Small intestine (tissue), 7 donors: ENCODE measurements around the gene CPED1. TPM values are rescaled to one million over a fixed set of nuclear protein-coding genes. Genes with fewer than 3 reads are reported as not detected.
"Not testable (repeated sequence)": the region's sequence is repeated elsewhere in the genome, so short reads cannot be mapped to it uniquely, and the experiment has no call there.

Experiments
- DNase-seq, 2 donors: peaks; one replicate each; pipeline versions ENCODE4 v3.0.0 to v3.0.0-alpha.2; 2013
- FAIRE-seq: peaks from 2 replicates; lab custom pipeline; 2012; peaks lifted over from hg19 to GRCh38; lab: Jason Lieb, UNC
- H3K27ac ChIP-seq, 3 donors: one replicate each; pipeline ENCODE4 v1.5.1; 2013; ENCODE audit warnings: low read length in 2 of 3, mild to moderate bottlenecking in 2 of 3, control low read depth in 1 of 3, inconsistent platforms in 1 of 3, low read depth in 1 of 3, moderate library complexity in 1 of 3
- H3K27me3 ChIP-seq, 3 donors: one replicate each; pipeline ENCODE4 v1.6.1; 2013; ENCODE audit warnings: low read length in 3 of 3, inconsistent platforms in 1 of 3; ENCODE audit not compliant: control insufficient read depth in 3 of 3, insufficient read depth in 3 of 3
- H3K36me3 ChIP-seq, 3 donors: one replicate each; pipeline ENCODE4 v1.6.1; 2013; ENCODE audit warnings: low read length in 3 of 3, inconsistent platforms in 1 of 3, low read depth in 1 of 3, mild to moderate bottlenecking in 1 of 3, moderate library complexity in 1 of 3; ENCODE audit not compliant: control insufficient read depth in 3 of 3, insufficient read depth in 2 of 3
- H3K4me1 ChIP-seq, 3 donors: one replicate each; pipeline ENCODE4 v1.6.1; 2013; ENCODE audit warnings: low read length in 2 of 3, inconsistent platforms in 1 of 3, low read depth in 1 of 3, mild to moderate bottlenecking in 1 of 3, moderate library complexity in 1 of 3; ENCODE audit not compliant: control insufficient read depth in 3 of 3, insufficient read depth in 2 of 3
- H3K4me3 ChIP-seq, 3 donors: one replicate each; pipeline ENCODE4 v1.5.1; 2013; ENCODE audit warnings: low read length in 3 of 3, control low read depth in 1 of 3, inconsistent platforms in 1 of 3, low read depth in 1 of 3, mild to moderate bottlenecking in 1 of 3, moderate library complexity in 1 of 3
- H3K9me3 ChIP-seq, 2 donors: one replicate each; pipeline ENCODE4 v1.6.1; 2013; ENCODE audit warnings: low read depth in 1 of 2, low read length in 1 of 2; ENCODE audit not compliant: control insufficient read depth in 2 of 2, insufficient read depth in 1 of 2
- WGBS, 3 donors: extraction: QIAGEN DNeasy Blood & Tissue Kit; methylation state at CpG; one replicate each; pipeline ENCODE4 v1.1.7; 2013; 5-methylcytosine and 5-hydroxymethylcytosine counted together
- polyA plus RNA-seq, 4 donors: library from polyadenylated mRNA; stranded (reverse) in 3 of 4; unstranded in 1 of 4; fragments of 200-250 nt in 3 of 4; fragments of 120-200 nt in 1 of 4; gene quantifications; one replicate each; pipeline versions ENCODE4 v1.2.1 to v1.2.3, GENCODE V29; 2013
- donor health status: healthy with polysubstance abuse.
- donor health status: control.
- donor health status: control.
- donor health status: Bipolar disorder and iron deficiency.
- donor health status: healthy.

CPED1 gene
- polyA plus RNA-seq, 4 donors, result 0.22 to 8.7 (median 1.9) TPM

DNA sequence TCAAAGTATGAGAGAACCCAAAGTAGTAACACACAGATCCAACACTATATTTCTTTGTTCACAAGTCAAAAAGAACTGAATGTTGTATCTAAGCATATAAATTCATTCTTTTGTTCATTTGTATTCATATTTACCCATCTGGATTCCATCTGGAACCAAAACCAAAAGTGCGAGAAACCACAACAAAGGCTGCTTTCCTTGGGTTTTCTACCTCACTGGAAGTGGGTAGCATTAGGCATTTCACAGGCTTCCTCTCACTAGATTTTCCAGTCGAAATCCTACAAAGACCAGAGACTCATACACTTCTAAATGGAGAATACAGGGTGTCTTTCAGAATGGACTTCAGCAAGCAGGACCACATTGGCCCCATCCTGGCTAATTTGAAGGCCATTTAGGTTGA, 230.5 kb downstream of the CPED1 start:
- no peak for FAIRE-seq
- Histone ChIP-seq H3K27me3 (no peaks in the 10 kb centered on the region), H3K4me1 (no peaks in the 10 kb centered on the region), H3K27ac (no peak overlapping the region), H3K36me3 (no peaks in the 10 kb centered on the region), H3K9me3 (no peaks in the 10 kb centered on the region), H3K4me3 (no peak overlapping the region)
- DNase-seq, result no peak
- WGBS, 3 donors, result 48 to 68% (median 50%) methylated on average over 2 of the region's 2 CpGs

- H3K9me3 ChIP-seq, H3K4me3 ChIP-seq, H3K27me3 ChIP-seq, H3K36me3 ChIP-seq, H3K4me1 ChIP-seq, FAIRE-seq, DNase-seq, H3K27ac ChIP-seq: not testable (repeated sequence)
- 82 to 88% (median 82%) methylated on average over 2 of the region's 2 CpGs for WGBS, 3 donors
These were observed 232.6 kb downstream of the CPED1 start for GRCh38 chr7:121221108-121221507.

- H3K4me1 ChIP-seq, result no peaks in the 10 kb centered on the region
- WGBS, 3 donors, result 43 to 81% (median 58%) methylated on average over 1 of the region's 1 CpG
- H3K36me3 ChIP-seq, result no peaks in the 10 kb centered on the region
- FAIRE-seq (no peak), DNase-seq (no peak)
- no peak overlapping the region for H3K4me3 ChIP-seq
- no peak overlapping the region for H3K27ac ChIP-seq
- no peaks in the 10 kb centered on the region for H3K9me3 ChIP-seq
- no peaks in the 10 kb centered on the region for H3K27me3 ChIP-seq
These were observed 240.3 kb downstream of the CPED1 start for GRCh38 chr7:121228779-121229178.

DNA sequence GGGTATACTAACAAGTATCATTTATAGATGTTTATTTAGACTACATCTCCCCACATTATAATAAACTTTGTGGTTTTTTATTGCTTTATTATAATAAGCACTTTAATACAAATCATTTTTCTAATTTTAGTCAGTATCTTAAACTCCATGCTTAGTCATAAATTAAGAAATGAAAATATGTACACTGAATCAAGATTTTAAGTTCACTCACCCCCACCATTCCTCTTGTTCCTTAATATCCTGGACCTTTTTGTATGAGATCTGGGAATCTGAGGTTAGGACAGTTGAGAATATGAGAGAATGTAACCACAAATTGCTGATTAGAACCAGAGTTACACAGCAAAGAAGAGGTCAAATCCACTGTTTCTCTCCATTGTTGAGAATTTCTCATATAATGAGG, 246.7 kb downstream of the CPED1 start:
- H3K4me3 ChIP-seq, result no peak overlapping the region
- no peak overlapping the region for H3K27ac ChIP-seq
- DNase-seq (no peak), FAIRE-seq (no peak)
- H3K36me3 ChIP-seq, result no peaks in the 10 kb centered on the region
- no peaks in the 10 kb centered on the region for H3K4me1 ChIP-seq
- H3K9me3 ChIP-seq, result no peaks in the 10 kb centered on the region
- H3K27me3 ChIP-seq, result no peaks in the 10 kb centered on the region

GRCh38 chr7:121237601-121238000, 249.1 kb downstream of the CPED1 start:
- Histone ChIP-seq H3K27me3 (no peaks in the 10 kb centered on the region), H3K36me3 (no peaks in the 10 kb centered on the region), H3K27ac (no peak overlapping the region), H3K4me3 (no peak overlapping the region), H3K9me3 (no peaks in the 10 kb centered on the region), H3K4me1 (no peaks in the 10 kb centered on the region)
- WGBS, 3 donors, result 80 to 85% (median 82%) methylated on average over 3 of the region's 3 CpGs
- FAIRE-seq (no peak), DNase-seq (no peak)

DNA sequence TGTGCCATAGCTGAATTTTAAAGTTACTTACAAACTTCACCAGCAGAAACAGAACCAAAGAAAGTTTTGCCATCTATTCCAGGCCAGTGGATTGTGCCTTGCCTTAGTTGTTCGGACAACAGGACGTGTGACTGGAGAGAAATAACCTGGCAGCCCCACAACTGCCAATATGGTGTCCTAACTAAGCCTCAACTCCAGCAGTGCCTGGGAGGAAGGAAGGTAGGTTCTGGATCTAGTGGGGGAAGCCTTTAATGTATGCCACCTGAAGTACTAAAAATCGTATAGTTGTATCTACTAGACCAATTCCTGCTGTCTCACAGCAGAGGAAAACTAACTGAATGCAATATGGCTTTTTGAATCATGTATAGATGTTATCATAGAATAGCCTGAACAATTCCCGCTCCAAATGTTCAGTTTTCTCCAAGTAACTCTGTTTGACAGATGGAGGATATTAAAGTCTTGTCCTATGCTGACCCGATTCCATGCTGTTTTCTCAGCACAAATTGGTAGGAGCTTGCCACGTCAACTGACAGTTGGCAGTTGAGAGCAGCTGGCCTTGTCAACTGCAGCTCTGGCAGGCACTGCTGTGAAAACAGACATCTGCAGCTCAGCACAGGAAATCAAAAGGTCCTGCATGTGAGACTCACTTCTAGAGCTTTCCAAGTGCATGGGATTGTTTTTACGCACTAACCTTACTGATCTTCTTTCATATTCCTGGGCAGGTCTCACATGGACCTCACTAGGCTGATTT, 255.8 kb downstream of the CPED1 start:
- H3K27ac ChIP-seq, result no peak overlapping the region
- no peak overlapping the region for H3K4me3 ChIP-seq
- no peaks in the 10 kb centered on the region for H3K36me3 ChIP-seq
- peaks cover 0 to 4% of the 10 kb centered on the region in 2 donors for H3K9me3 ChIP-seq
- no peak for DNase-seq
- H3K27me3 ChIP-seq, result no peaks in the 10 kb centered on the region
- FAIRE-seq, result no peak
- H3K4me1 ChIP-seq, result no peaks in the 10 kb centered on the region
- 72 to 74% (median 74%) methylated on average over 7 of the region's 7 CpGs for WGBS, 3 donors

GRCh38 chr7:121251367-121251766, 262.9 kb downstream of the CPED1 start:
- H3K4me3 ChIP-seq, H3K27me3 ChIP-seq, H3K27ac ChIP-seq, H3K4me1 ChIP-seq, H3K36me3 ChIP-seq, H3K9me3 ChIP-seq, FAIRE-seq, DNase-seq: not testable (repeated sequence)
- WGBS, 3 donors, result 81 to 86% (median 85%) methylated on average over 1 of the region's 1 CpG

DNA sequence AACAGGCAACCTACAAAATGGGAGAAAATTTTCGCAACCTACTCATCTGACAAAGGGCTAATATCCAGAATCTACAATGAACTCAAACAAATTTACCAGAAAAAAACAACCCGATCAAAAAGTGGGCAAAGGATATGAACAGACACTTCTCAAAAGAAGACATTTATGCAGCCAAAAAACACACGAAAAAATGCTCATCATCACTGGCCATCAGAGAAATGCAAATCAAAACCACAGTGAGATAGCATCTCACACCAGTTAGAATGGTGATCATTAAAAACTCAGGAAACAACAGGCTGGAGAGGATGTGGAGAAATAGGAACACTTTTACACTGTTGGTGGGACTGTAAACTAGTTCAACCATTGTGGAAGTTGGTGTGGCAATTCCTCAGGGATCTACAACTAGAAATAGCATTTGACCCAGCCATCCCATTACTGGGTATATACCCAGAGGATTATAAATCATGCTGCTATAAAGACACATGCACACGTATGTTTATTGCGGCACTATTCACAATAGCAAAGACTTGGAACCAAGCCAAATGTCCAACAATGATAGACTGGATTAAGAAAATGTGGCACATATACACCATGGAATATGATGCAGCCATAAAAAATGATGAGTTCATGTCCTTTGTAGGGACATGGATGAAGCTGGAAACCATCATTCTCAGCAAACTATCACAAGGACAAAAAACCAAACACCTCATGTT, 264.2 kb downstream of the CPED1 start:
- not testable (repeated sequence) for H3K4me1 ChIP-seq, H3K27ac ChIP-seq, FAIRE-seq, H3K9me3 ChIP-seq, H3K27me3 ChIP-seq, H3K36me3 ChIP-seq, H3K4me3 ChIP-seq, DNase-seq
- 78 to 94% (median 81%) methylated on average over 2 to 3 of the region's 5 CpGs for WGBS, 3 donors
